H1 (cell line): ENCODE measurements around the gene NPFFR1. TPM values are rescaled to one million over a fixed set of nuclear protein-coding genes. Genes with fewer than 3 reads are reported as not detected.

Source experiments
- CTCF ChIA-PET: fragments of 300-600 bp; sonication (Branson Sonifier 250); formaldehyde crosslinking; loops from one replicate; lab custom pipeline; 2021; ENCODE audit not compliant: partially characterized antibody; lab: Charles Lee
- POLR2A ChIA-PET: fragments of 300-600 bp; sonication (Branson Sonifier 250); formaldehyde crosslinking; loops from one replicate; lab custom pipeline; 2021; ENCODE audit warnings: inconsistent platforms; ENCODE audit not compliant: partially characterized antibody; lab: Charles Lee
- DNase-seq, 2 experiments: peaks; one replicate each; pipeline versions ENCODE4 v3.0.0 to v3.0.0-alpha.2; 2010 to 2022; ENCODE audit warnings: low spot score in 2 of 2, low read depth in 1 of 2, mixed read lengths in 1 of 2
- FAIRE-seq: peaks from 2 replicates; lab custom pipeline; 2011; peaks lifted over from hg19 to GRCh38; lab: Jason Lieb, UNC
- H2AFZ ChIP-seq: 2 replicates; pipeline ENCODE4 v1.8.1; 2012; ENCODE audit warnings: low read length, inconsistent platforms
- H2AK5ac ChIP-seq: 2 replicates; pipeline ENCODE4 v1.6.1; 2013; ENCODE audit warnings: low read depth, low read length
- H2BK120ac ChIP-seq: replicated peaks from 2 replicates; pipeline ENCODE3; 2013; ENCODE audit warnings: low read depth, low read length, inconsistent platforms
- H2BK12ac ChIP-seq: 2 replicates; pipeline ENCODE4 v1.6.1; 2013; ENCODE audit warnings: low read depth, low read length
- H2BK15ac ChIP-seq: 2 replicates; pipeline ENCODE4 v1.6.1; 2013; ENCODE audit warnings: low read length
- H2BK20ac ChIP-seq: 2 replicates; pipeline ENCODE4 v1.6.1; 2013; ENCODE audit warnings: low read length
- H2BK5ac ChIP-seq: 2 replicates; pipeline ENCODE4 v1.6.1; 2013; ENCODE audit warnings: low read depth, low read length
- H3K14ac ChIP-seq: 2 replicates; pipeline ENCODE4 v1.6.1; 2013; ENCODE audit warnings: inconsistent platforms; ENCODE audit not compliant: insufficient read length
- H3K18ac ChIP-seq: 2 replicates; pipeline ENCODE4 v1.6.1; 2013; ENCODE audit warnings: low read length; ENCODE audit errors: extremely low read depth
- H3K23ac ChIP-seq: 2 replicates; pipeline ENCODE4 v1.6.1; 2013; ENCODE audit warnings: inconsistent platforms; ENCODE audit not compliant: insufficient read length
- H3K23me2 ChIP-seq: 2 replicates; pipeline ENCODE4 v1.6.1; 2013; ENCODE audit warnings: low read depth, low read length
- H3K27ac ChIP-seq: 2 replicates; pipeline ENCODE4 v1.6.1; 2011; ENCODE audit warnings: low read depth, low read length, inconsistent platforms
- H3K27me3 ChIP-seq, 4 experiments: replicated peaks in 1 of 4; 1 replicate in 1 of 4; 2 replicates in 3 of 4; pipeline versions ENCODE4 v1.6.1 to v1.8.1; 2011 to 2013; ENCODE audit warnings: low read length in 3 of 4, mild to moderate bottlenecking in 3 of 4, inconsistent platforms in 2 of 4, mixed read lengths in 2 of 4, moderate library complexity in 1 of 4; ENCODE audit not compliant: control insufficient read depth in 3 of 4, insufficient read depth in 3 of 4; ENCODE audit errors: extremely low read depth in 1 of 4
- H3K36me3 ChIP-seq, 4 experiments: 2 replicates each; pipeline versions ENCODE4 v1.6.1 to v1.8.1; 2011 to 2013; ENCODE audit warnings: mild to moderate bottlenecking in 4 of 4, low read length in 3 of 4, moderate library complexity in 2 of 4, control low read depth in 1 of 4, inconsistent platforms in 1 of 4; ENCODE audit not compliant: insufficient read depth in 4 of 4, control insufficient read depth in 2 of 4
- H3K4ac ChIP-seq: replicated peaks from 2 replicates; pipeline ENCODE3; 2013; ENCODE audit warnings: low read length, low read depth, mixed read lengths, inconsistent platforms; ENCODE audit not compliant: insufficient read length
- H3K4me1 ChIP-seq, 4 experiments: replicated peaks in 1 of 4; 1 replicate in 1 of 4; 2 replicates in 3 of 4; pipeline versions ENCODE4 v1.6.1 to v1.8.1; 2011 to 2013; ENCODE audit warnings: low read length in 3 of 4, inconsistent platforms in 2 of 4, mixed read lengths in 1 of 4; ENCODE audit not compliant: insufficient read depth in 4 of 4, control insufficient read depth in 3 of 4
- H3K4me2 ChIP-seq, 2 experiments: 2 replicates each; pipeline versions ENCODE4 v1.6.1 to v1.8.1; 2011 to 2013; ENCODE audit warnings: low read depth in 2 of 2, low read length in 2 of 2, control low read depth in 1 of 2, inconsistent platforms in 1 of 2, mild to moderate bottlenecking in 1 of 2; ENCODE audit not compliant: insufficient read depth in 1 of 2
- H3K4me3 ChIP-seq, 4 experiments: fragments of 200-600, 300-600 bp in 1 of 4; sonication (generic), shearing (Covaris generic), sonication (Bioruptor Twin) in 1 of 4; 2 replicates each; pipeline versions ENCODE4 v1.5.1 to v1.8.1; 2011 to 2016; ENCODE audit warnings: low read length in 4 of 4, low read depth in 3 of 4, control low read depth in 2 of 4, inconsistent platforms in 2 of 4, mild to moderate bottlenecking in 2 of 4, mixed read lengths in 1 of 4, moderate library complexity in 1 of 4; ENCODE audit not compliant: insufficient read depth in 2 of 4; ENCODE audit errors: extremely low read depth in 1 of 4
- H3K56ac ChIP-seq: replicated peaks from 2 replicates; pipeline ENCODE3; 2013; ENCODE audit warnings: low read depth, mild to moderate bottlenecking, mixed read lengths, low read length, inconsistent platforms; ENCODE audit not compliant: insufficient read length
- H3K79me1 ChIP-seq: 2 replicates; pipeline ENCODE4 v1.6.1; 2013; ENCODE audit warnings: low read depth, low read length, control low read depth
- H3K79me2 ChIP-seq, 2 experiments: 2 replicates each; pipeline versions ENCODE4 v1.6.1 to v1.8.1; 2012 to 2013; ENCODE audit warnings: low read length in 2 of 2, mild to moderate bottlenecking in 2 of 2, inconsistent platforms in 1 of 2; ENCODE audit not compliant: insufficient read depth in 2 of 2, control insufficient read depth in 1 of 2
- H3K9ac ChIP-seq, 4 experiments: replicated peaks in 1 of 4; 1 replicate in 1 of 4; 2 replicates in 3 of 4; pipeline versions ENCODE4 v1.6.1 to v1.8.1; 2011 to 2013; ENCODE audit warnings: low read depth in 3 of 4, low read length in 3 of 4, control low read depth in 2 of 4, mild to moderate bottlenecking in 2 of 4, moderate library complexity in 2 of 4, inconsistent platforms in 1 of 4; ENCODE audit errors: extremely low read depth in 1 of 4
- H3K9me3 ChIP-seq, 2 experiments: 2 replicates each; pipeline versions ENCODE4 v1.6.1 to v1.8.1; 2012 to 2013; ENCODE audit warnings: mild to moderate bottlenecking in 2 of 2, moderate library complexity in 2 of 2, control low read depth in 1 of 2, inconsistent platforms in 1 of 2, low read depth in 1 of 2, low read length in 1 of 2, mixed read lengths in 1 of 2; ENCODE audit not compliant: insufficient read depth in 2 of 2
- H4K20me1 ChIP-seq, 2 experiments: replicated peaks in 1 of 2; 2 replicates each; pipeline versions ENCODE3 to v1.8.1; 2011 to 2013; ENCODE audit warnings: inconsistent platforms in 2 of 2, low read length in 2 of 2, mild to moderate bottlenecking in 1 of 2; ENCODE audit not compliant: insufficient read depth in 2 of 2, control insufficient read depth in 1 of 2
- H4K5ac ChIP-seq: 2 replicates; pipeline ENCODE4 v1.6.1; 2013; ENCODE audit warnings: low read length, low read depth, mixed read lengths, inconsistent platforms; ENCODE audit not compliant: insufficient read length
- H4K8ac ChIP-seq: 2 replicates; pipeline ENCODE4 v1.8.0; 2013; ENCODE audit warnings: mild to moderate bottlenecking, moderate library complexity, low read length, inconsistent platforms; ENCODE audit not compliant: insufficient read depth; ENCODE audit errors: extremely low read depth
- H4K91ac ChIP-seq: replicated peaks from 2 replicates; pipeline ENCODE3; 2013; ENCODE audit warnings: low read length, mixed read lengths, inconsistent platforms; ENCODE audit not compliant: insufficient read length
- ASH2L ChIP-seq: fragments of 200-600, 300-600 bp; sonication (generic); IDR thresholded peaks from one replicate; pipeline ENCODE4 v1.7.1; 2017; ENCODE audit warnings: low read length
- EP300 ChIP-seq, 2 experiments: IDR thresholded peaks; 1 replicate in 1 of 2; 2 replicates in 1 of 2; pipeline ENCODE4 v1.6.1; 2011 to 2012; ENCODE audit warnings: low read depth in 2 of 2, low read length in 2 of 2, mild to moderate bottlenecking in 2 of 2, borderline replicate concordance in 1 of 2, inconsistent platforms in 1 of 2, moderate library complexity in 1 of 2
- KDM4A ChIP-seq: IDR thresholded peaks from one replicate; pipeline ENCODE4 v1.7.1; 2012; ENCODE audit warnings: low read depth, mild to moderate bottlenecking, moderate library complexity, low read length, inconsistent platforms; ENCODE audit not compliant: severe bottlenecking
- RFX5 ChIP-seq: IDR thresholded peaks from 2 replicates; pipeline ENCODE4 v1.6.1; 2011; ENCODE audit warnings: low read depth, low read length, improper control_type of control experiment, borderline replicate concordance
- SP1 ChIP-seq: IDR thresholded peaks from 2 replicates; pipeline ENCODE4 v1.6.1; 2011; ENCODE audit warnings: low read depth, low read length
- SRF ChIP-seq: IDR thresholded peaks from 2 replicates; pipeline ENCODE4 v1.6.1; 2011; ENCODE audit warnings: mild to moderate bottlenecking, low read depth, low read length, moderate library complexity
- TEAD4 ChIP-seq: IDR thresholded peaks from 2 replicates; pipeline ENCODE4 v1.6.1; 2012; ENCODE audit warnings: low read depth, low read length, inconsistent platforms, mixed read lengths
- WGBS, 2 experiments: shearing (Covaris generic) in 1 of 2; methylation state at CpG; one replicate each; pipeline versions ENCODE4 v1.1.6 to v1.1.7; 2013 to 2015; ENCODE audit warnings: low lambda C conversion rate in 2 of 2, mixed read lengths in 2 of 2, inconsistent platforms in 1 of 2, low coverage in 1 of 2, missing lambda C conversion rate in 1 of 2; ENCODE audit not compliant: insufficient replicate concordance in 2 of 2, insufficient coverage in 1 of 2, insufficient read length in 1 of 2; ENCODE audit errors: extremely low coverage in 1 of 2, missing lambda C conversion rate in 1 of 2; 5-methylcytosine and 5-hydroxymethylcytosine counted together
- polyA plus RNA-seq, 7 experiments: library from polyadenylated mRNA; depleted of rRNA in 3 of 7; stranded (reverse) in 5 of 7; unstranded in 2 of 7; fragments of >200 nt in 5 of 7; fragments of 200-250 nt in 2 of 7; gene quantifications; 1 replicate in 5 of 7; 2 replicates in 1 of 7; 4 replicates in 1 of 7; pipeline versions ENCODE4 v1.2.1 to v1.2.3, GENCODE V29; 2011 to 2013; ENCODE audit warnings: missing spikeins in 2 of 7, mixed read lengths in 2 of 7
- total RNA-seq: library from RNA; stranded (reverse); fragmentation: NEBNext Ultra II Directional; extraction: Animal tissue kit (Norgen Biotek cat#: 25700); gene quantifications from 2 replicates; pipeline ENCODE4 v1.2.1, GENCODE V29; 2021
- TF ChIP-seq, protein P1 (sequence below), 3 experiments: IDR thresholded peaks; 1 replicate in 2 of 3; 2 replicates in 1 of 3; pipeline versions ENCODE4 v1.5.1 to v1.6.1; 2011; ENCODE audit warnings: low read length in 3 of 3, mild to moderate bottlenecking in 3 of 3, inconsistent platforms in 2 of 3, low read depth in 1 of 3, moderate library complexity in 1 of 3; ENCODE audit not compliant: insufficient read depth in 1 of 3; ENCODE audit errors: control extremely low read depth in 1 of 3

Gene NPFFR1
- total and polyA plus RNA-seq, 2 of the 8 experiments (the other 6 are each of a cell fraction or from before 2014, with no cell fraction given) = 0.02 to 0.06 TPM

DNA sequence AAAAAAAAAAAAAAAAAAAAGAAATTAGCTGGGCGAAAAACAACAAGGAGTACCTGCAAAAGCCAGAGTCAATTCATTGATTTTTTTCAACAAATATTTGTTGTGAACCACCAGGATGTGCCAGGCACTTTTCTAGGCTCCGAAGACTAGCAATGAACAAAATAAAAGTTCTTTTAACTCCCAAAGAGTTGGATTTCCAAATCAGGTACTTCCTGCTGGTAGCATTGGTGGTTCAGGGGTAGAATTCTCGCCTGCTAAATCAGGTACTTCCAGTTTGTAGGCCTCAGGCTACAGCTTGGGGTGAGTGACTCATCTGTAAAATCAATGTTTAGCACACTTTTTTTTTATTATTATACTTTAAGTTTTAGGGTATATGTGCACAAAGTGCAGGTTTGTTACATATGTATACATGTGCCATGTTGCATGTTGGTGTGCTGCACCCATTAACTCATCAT is 61.4 kb downstream of the NPFFR1 start:
- no peak overlapping the region for H3K27ac ChIP-seq
- H2AFZ ChIP-seq = no peak overlapping the region
- no peak overlapping the region for H2BK12ac ChIP-seq
- H3K18ac ChIP-seq = no peak overlapping the region
- no peaks in the 10 kb centered on the region for H3K23me2 ChIP-seq
- no peaks in the 10 kb centered on the region for H4K20me1 ChIP-seq
- ChIA-PET CTCF (interaction anchor here (0.9 to 10.1 kb wide), 33 partner anchors 7 to 314 kb away, joined by 3 to 157 read pairs (median 4); partner anchors contain the start of gene PPA1), POLR2A (interaction anchor here (0.6 to 3.1 kb wide), 3 partner anchors 10 to 111 kb away, joined by 3 to 12 read pairs (median 3); partner anchors contain the start of gene PPA1)
- 83% methylated on average over 3 of the region's 3 CpGs; no CpG with 5 or more reads in 1 of the 2 experiments for WGBS, 2 experiments
- H3K4ac ChIP-seq = no peak overlapping the region
- H2BK120ac ChIP-seq = no peak overlapping the region
- H4K8ac ChIP-seq = no peak overlapping the region
- H2BK15ac ChIP-seq = no peak overlapping the region
- H3K9ac ChIP-seq = no peak overlapping the region
- H3K4me1 ChIP-seq = no peaks in the 10 kb centered on the region
- H3K9me3 ChIP-seq = no peaks in the 10 kb centered on the region
- no peak overlapping the region for H2BK5ac ChIP-seq
- H2BK20ac ChIP-seq = no peak overlapping the region
- FAIRE-seq (no peak), DNase-seq (no peak)
- H3K56ac ChIP-seq = no peak overlapping the region
- no peak overlapping the region for H2AK5ac ChIP-seq
- H3K23ac ChIP-seq = no peak overlapping the region
- H4K91ac ChIP-seq = no peak overlapping the region
- H4K5ac ChIP-seq = no peak overlapping the region
- peaks cover 0 to 18% (median under 1%) of the 10 kb centered on the region in 4 experiments; a peak in 3 of 8 replicates for H3K36me3 ChIP-seq
- H3K4me3 ChIP-seq = no peak overlapping the region
- H3K79me2 ChIP-seq = peaks cover 0 to 9% of the 10 kb centered on the region in 2 experiments; a peak in 2 of 4 replicates
- H3K79me1 ChIP-seq = no peaks in the 10 kb centered on the region; the same call in none of the 2 replicates
- TF ChIP-seq TEAD4 (no peak), SRF (no peak), RFX5 (no peak), KDM4A (no peak), ASH2L (no peak), SP1 (no peak), EP300 (IDR thresholded peaks at IDR 0.05; ENCODE audit: borderline replicate concordance in 1 of 2, low read depth in 2 of 2, low read length in 2 of 2) (no peak)
- TF ChIP-seq, protein P1, sequence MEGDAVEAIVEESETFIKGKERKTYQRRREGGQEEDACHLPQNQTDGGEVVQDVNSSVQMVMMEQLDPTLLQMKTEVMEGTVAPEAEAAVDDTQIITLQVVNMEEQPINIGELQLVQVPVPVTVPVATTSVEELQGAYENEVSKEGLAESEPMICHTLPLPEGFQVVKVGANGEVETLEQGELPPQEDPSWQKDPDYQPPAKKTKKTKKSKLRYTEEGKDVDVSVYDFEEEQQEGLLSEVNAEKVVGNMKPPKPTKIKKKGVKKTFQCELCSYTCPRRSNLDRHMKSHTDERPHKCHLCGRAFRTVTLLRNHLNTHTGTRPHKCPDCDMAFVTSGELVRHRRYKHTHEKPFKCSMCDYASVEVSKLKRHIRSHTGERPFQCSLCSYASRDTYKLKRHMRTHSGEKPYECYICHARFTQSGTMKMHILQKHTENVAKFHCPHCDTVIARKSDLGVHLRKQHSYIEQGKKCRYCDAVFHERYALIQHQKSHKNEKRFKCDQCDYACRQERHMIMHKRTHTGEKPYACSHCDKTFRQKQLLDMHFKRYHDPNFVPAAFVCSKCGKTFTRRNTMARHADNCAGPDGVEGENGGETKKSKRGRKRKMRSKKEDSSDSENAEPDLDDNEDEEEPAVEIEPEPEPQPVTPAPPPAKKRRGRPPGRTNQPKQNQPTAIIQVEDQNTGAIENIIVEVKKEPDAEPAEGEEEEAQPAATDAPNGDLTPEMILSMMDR (IDR thresholded peaks at IDR 0.05; ENCODE audit: control extremely low read depth in 1 of 3, insufficient read depth in 1 of 3, low read depth in 1 of 3, low read length in 3 of 3) = no peak
- H3K4me2 ChIP-seq = no peak overlapping the region
- H3K14ac ChIP-seq = no peak overlapping the region
- H3K27me3 ChIP-seq = no peaks in the 10 kb centered on the region
